Loucy (cell line): ENCODE results near the gene SFXN5.

Source experiments
- H2AFZ ChIP-seq: fragments of 200-600 bp; sonication (generic); 2 replicates; pipeline ENCODE4 v1.6.0; 2016; ENCODE audit warnings: antibody characterized with exemption, mild to moderate bottlenecking, low read length, moderate library complexity
- H3F3A ChIP-seq: fragments of 200-600 bp; 2 replicates; pipeline ENCODE4 v1.6.0; 2016; ENCODE audit warnings: antibody characterized with exemption, low read depth, mild to moderate bottlenecking
- H3K27me3 ChIP-seq: fragments of 200-600 bp; sonication (generic); 2 replicates; pipeline ENCODE4 v1.6.1; 2014; ENCODE audit warnings: low read length, mild to moderate bottlenecking; ENCODE audit not compliant: insufficient read depth, poor library complexity, severe bottlenecking
- H3K36me3 ChIP-seq: fragments of 200-600 bp; sonication (generic); 2 replicates; pipeline ENCODE4 v1.6.1; 2016; ENCODE audit warnings: low read length; ENCODE audit not compliant: insufficient read depth
- H3K4me1 ChIP-seq: fragments of 200-600 bp; sonication (generic); 2 replicates; pipeline ENCODE4 v1.5.1; 2014; ENCODE audit warnings: low read length, mild to moderate bottlenecking; ENCODE audit not compliant: insufficient read depth, poor library complexity, severe bottlenecking
- H3K4me2 ChIP-seq: fragments of 200-600 bp; sonication (generic); 2 replicates; pipeline ENCODE4 v1.6.0; 2014; ENCODE audit warnings: antibody characterized with exemption, low read length, low read depth, mild to moderate bottlenecking; ENCODE audit not compliant: poor library complexity, severe bottlenecking
- H3K4me3 ChIP-seq: fragments of 200-600 bp; sonication (generic); 2 replicates; pipeline ENCODE4 v1.5.1; 2014; ENCODE audit warnings: low read length, mild to moderate bottlenecking, mixed read lengths; ENCODE audit not compliant: poor library complexity, severe bottlenecking
- H3K79me2 ChIP-seq: fragments of 200-600 bp; sonication (generic); 2 replicates; pipeline ENCODE4 v1.6.1; 2014; ENCODE audit warnings: low read length; ENCODE audit not compliant: insufficient read depth
- H3K9ac ChIP-seq: fragments of 200-600 bp; sonication (generic); 2 replicates; pipeline ENCODE4 v1.6.0; 2014; ENCODE audit warnings: mild to moderate bottlenecking, low read depth, low read length, moderate library complexity; ENCODE audit not compliant: poor library complexity, severe bottlenecking
- H3K9me2 ChIP-seq: fragments of 200-600 bp; sonication (generic); replicated peaks from 2 replicates; pipeline ENCODE4 v1.6.1; 2016; ENCODE audit warnings: low read depth, low read length, mixed read lengths
- H3K9me3 ChIP-seq: fragments of 200-600 bp; sonication (generic); 2 replicates; pipeline ENCODE4 v1.6.1; 2014; ENCODE audit warnings: mild to moderate bottlenecking, antibody characterized with exemption, low read length, low read depth; ENCODE audit not compliant: insufficient read depth
- H4K20me1 ChIP-seq: fragments of 200-600 bp; sonication (generic); 2 replicates; pipeline ENCODE4 v1.6.0; 2014; ENCODE audit warnings: antibody characterized with exemption, low read length, mild to moderate bottlenecking; ENCODE audit not compliant: insufficient read depth, poor library complexity, severe bottlenecking
- EZH2phosphoT487 ChIP-seq: fragments of 200-600 bp; IDR thresholded peaks from 2 replicates; pipeline ENCODE4 v1.6.1; 2018; ENCODE audit warnings: antibody characterized with exemption, mild to moderate bottlenecking, moderate library complexity, borderline replicate concordance
- TF ChIP-seq, protein P1 (sequence below): fragments of 200-600 bp; sonication (generic); conservative IDR thresholded peaks from 2 replicates; pipeline ENCODE4 v1.5.1; 2014; ENCODE audit warnings: mild to moderate bottlenecking, antibody characterized with exemption, low read length

Gene SFXN5

DNA sequence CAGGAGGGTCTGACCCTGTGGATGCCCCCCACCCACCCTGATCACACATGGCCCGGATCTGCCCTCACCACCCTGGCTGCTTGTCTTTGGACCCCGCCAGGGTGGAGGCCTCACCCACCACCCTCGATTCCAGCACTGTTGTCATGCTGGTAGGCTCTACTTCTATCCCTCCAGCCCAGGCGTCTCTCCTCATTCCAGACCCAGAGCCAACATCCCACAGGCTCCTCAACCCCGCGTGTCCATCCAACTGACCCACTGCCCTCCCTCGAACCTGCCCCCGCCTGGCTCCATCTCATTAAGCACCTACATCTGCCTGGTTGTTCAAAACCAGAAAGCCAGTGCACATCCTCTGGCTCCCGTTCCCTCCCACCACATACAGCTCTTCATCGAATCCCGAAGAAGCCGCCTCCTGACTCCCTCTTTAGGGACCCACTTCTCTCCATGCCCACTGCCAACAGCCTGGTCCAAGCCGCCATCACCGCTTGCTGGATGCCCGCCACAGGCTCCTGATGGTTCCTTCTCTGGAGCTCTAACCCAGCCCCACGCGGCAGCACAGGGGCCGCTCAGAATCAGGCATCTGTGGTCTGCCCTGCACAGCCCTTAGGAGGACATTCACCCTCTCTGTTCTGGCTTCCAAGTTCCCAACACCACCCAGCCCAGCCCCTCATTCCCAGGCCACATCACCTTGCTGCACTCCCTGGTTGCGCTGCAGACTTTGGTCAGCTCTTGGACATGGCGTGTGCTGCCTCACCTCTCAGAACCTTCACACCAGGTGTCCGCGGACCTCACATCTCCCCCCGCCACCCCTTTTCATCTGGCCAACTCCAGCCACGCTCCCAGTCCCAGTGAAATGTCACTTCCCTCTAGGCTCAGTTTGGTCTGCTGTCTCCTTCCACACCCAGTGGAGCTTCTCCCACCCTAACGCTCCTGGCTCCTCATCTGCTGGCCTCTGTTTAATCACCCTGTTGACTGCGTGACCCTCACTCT, 111.2 kb downstream of the SFXN5 start:
- H4K20me1 ChIP-seq: peaks cover 21% of the 10 kb centered on the region
- H2AFZ ChIP-seq: no peak overlapping the region
- H3K4me3 ChIP-seq: no peak overlapping the region
- peaks cover 35% of the 10 kb centered on the region for H3K4me1 ChIP-seq
- no peak overlapping the region for H3K4me2 ChIP-seq
- H3K9me2 ChIP-seq: no peaks in the 10 kb centered on the region
- H3K36me3 ChIP-seq: no peaks in the 10 kb centered on the region
- no peaks in the 10 kb centered on the region for H3K9me3 ChIP-seq
- H3K9ac ChIP-seq: no peak overlapping the region
- TF ChIP-seq, protein P1, sequence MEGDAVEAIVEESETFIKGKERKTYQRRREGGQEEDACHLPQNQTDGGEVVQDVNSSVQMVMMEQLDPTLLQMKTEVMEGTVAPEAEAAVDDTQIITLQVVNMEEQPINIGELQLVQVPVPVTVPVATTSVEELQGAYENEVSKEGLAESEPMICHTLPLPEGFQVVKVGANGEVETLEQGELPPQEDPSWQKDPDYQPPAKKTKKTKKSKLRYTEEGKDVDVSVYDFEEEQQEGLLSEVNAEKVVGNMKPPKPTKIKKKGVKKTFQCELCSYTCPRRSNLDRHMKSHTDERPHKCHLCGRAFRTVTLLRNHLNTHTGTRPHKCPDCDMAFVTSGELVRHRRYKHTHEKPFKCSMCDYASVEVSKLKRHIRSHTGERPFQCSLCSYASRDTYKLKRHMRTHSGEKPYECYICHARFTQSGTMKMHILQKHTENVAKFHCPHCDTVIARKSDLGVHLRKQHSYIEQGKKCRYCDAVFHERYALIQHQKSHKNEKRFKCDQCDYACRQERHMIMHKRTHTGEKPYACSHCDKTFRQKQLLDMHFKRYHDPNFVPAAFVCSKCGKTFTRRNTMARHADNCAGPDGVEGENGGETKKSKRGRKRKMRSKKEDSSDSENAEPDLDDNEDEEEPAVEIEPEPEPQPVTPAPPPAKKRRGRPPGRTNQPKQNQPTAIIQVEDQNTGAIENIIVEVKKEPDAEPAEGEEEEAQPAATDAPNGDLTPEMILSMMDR: no peak
- TF ChIP-seq EZH2phosphoT487: no peak
- no peaks in the 10 kb centered on the region for H3K27me3 ChIP-seq
- no peaks in the 10 kb centered on the region for H3F3A ChIP-seq
- peaks cover 33% of the 10 kb centered on the region for H3K79me2 ChIP-seq

DNA sequence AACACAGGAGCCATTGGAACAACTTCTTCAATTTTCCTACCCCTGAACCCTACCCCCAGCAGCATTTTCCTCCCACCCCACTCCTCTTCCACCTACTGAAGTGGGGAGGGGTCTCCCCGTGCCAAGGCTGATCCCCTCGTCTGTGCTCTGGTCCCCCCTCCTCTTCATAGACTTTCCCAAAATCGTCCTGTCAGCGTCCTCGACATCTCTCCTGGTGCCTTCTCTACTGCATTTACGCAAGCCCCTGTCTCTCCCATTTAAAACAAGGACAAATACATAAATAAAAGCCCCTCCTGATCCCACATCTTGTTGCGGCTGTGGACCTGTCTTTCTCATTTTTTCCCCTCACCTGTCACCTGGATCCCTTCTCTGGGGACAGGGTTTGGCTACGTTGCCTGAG, 112.0 kb downstream of the SFXN5 start:
- Histone ChIP-seq H3K4me2 (peak overlapping the region; percentile 93), H3K9me3 (no peaks in the 10 kb centered on the region), H3K79me2 (peaks cover 40% of the 10 kb centered on the region), H2AFZ (no peak overlapping the region), H3K4me1 (peaks cover 40% of the 10 kb centered on the region), H4K20me1 (peaks cover 22% of the 10 kb centered on the region), H3K4me3 (no peak overlapping the region), H3K36me3 (no peaks in the 10 kb centered on the region), H3F3A (no peaks in the 10 kb centered on the region), H3K9ac (no peak overlapping the region), H3K27me3 (no peaks in the 10 kb centered on the region), H3K9me2 (no peaks in the 10 kb centered on the region)
- TF ChIP-seq, protein P1: no peak
- TF ChIP-seq EZH2phosphoT487: no peak

DNA sequence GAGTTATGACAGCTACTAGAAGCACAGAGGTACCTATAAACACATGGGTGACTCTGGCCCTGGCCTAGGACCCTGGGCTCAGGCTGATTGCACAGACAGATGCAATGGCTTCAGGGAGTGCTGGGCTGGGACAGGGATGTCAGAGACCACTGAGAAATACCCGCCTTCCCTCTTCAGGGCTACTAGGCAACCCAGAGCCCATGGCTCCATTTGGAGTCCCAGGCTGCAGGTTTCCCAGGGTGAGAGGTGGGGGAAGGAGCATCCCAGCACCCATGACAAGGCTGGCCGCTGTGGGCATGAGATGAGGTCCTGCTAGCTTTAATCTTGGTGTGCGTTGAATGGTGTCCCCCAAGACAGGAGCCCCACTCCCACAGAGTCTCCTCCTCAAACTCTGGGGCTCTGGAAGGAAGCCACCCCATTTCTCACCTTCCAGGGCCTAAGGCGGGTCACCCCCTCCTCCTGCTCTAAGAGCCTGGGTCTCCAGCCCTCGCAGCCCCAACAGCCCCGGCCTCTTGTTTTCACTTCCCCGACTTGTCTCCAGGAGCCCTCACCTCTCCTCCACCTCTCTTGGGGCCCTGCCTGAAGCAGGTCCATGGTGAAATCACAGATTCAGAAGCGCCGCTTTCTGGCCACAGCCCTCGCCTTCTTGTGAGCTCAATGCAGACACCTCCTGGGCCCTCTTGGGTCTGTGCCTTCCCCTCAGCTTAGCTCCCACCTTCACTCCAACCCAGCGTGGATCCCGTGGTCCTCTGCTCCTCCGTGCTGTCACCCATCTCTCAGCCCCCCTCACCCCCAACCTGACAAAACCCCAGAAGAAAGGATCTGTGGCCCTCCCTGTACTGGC, 112.7 kb downstream of the SFXN5 start:
- Histone ChIP-seq H3K9me3 (no peaks in the 10 kb centered on the region), H3K36me3 (no peaks in the 10 kb centered on the region), H3F3A (no peaks in the 10 kb centered on the region), H4K20me1 (peaks cover 22% of the 10 kb centered on the region), H3K4me1 (peaks cover 41% of the 10 kb centered on the region), H3K9me2 (no peaks in the 10 kb centered on the region), H3K9ac (no peak overlapping the region), H3K4me3 (peak overlapping the region; percentile 86), H2AFZ (no peak overlapping the region), H3K4me2 (peak overlapping the region; percentile 93), H3K79me2 (peaks cover 47% of the 10 kb centered on the region), H3K27me3 (no peaks in the 10 kb centered on the region)
- TF ChIP-seq, protein P1: no peak
- no peak for TF ChIP-seq EZH2phosphoT487
